HG03280 (cell line): ENCODE measurements around the gene GKN2.

Experiments
- ATAC-seq: cut with Tn5 transposase; IDR thresholded peaks from one replicate; pipeline ENCODE4 v1.9.1; 2021; ENCODE audit warnings: mild to moderate bottlenecking, moderate library complexity; ENCODE audit not compliant: unreplicated experiment

GKN2 gene

DNA sequence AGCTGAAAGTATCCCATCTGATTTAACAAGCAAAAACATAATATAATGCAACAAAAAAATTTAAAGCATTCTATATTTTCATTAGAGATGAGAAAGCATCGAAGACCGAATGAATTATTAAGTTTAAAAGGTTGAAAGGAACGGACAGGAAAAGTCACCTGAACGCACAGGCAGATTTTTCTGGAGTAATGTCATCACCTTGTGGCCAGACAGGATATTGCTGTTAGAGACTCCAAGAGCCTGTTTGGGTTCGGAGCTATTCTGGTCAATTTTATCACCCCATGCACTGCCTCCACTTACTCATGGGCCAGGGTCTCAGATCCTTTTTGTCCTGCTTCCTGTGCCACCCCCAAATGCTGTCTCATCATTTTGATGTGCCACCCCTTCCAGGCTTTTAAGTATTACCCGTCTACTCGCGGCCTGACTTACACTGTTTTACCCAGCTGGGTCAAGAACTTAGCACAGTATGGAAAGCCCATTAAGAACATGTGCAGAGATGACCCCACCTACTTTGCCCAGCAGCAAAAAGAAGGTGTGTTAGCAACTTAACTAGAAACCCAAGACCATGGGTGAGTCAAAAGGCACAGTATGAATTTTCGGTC is 27.3 kb downstream of the GKN2 start:
- no peak for ATAC-seq

GRCh38 chr2:68921646-68922045 is 31.0 kb downstream of the GKN2 start:
- ATAC-seq: no peak

- no peak for ATAC-seq
Observed at GRCh38 chr2:68920481-68921170, 32.1 kb downstream of the GKN2 start.

DNA sequence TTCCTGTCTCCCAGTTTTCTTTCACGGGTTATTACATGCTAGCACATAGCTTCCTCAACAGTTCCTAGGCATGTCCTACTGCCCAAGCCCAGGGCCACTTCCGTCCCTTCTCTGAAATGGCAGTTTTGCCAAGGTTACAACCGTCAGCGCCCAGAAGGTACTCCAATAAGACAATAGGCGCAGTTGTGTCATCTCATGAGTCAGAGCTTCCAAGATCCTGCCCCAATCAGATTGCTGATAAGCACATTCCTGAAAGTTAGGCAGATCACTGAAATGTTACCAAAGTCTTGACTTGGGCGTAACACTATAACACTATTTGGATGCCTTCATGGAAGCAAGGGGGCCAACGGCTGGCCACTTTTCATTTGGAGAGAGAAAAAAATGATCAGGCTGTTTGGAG is 34.2 kb downstream of the GKN2 start:
- ATAC-seq: no peak

- ATAC-seq: no peak
Observed at GRCh38 chr2:68917034-68917718, 35.5 kb downstream of the GKN2 start.

DNA sequence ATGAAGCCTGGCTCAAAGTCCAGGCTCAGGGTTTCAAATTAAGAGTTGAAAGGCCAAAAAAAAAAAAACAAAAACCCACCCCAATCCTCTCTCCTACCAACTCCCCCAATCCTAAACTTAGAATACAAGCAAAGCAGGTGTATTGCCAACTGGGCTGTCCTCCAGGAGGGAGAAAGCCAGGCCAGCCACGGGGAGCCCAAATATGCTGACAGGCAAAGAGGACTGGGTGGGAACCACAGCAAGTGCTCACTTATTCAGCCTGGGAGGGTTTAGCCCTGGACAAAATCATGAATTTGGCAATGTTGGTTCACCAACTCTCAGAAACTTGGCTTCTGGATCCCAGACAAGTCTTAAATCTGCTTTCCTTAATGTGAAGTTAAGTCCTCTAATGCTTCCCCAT is 36.5 kb downstream of the GKN2 start:
- no peak for ATAC-seq

DNA sequence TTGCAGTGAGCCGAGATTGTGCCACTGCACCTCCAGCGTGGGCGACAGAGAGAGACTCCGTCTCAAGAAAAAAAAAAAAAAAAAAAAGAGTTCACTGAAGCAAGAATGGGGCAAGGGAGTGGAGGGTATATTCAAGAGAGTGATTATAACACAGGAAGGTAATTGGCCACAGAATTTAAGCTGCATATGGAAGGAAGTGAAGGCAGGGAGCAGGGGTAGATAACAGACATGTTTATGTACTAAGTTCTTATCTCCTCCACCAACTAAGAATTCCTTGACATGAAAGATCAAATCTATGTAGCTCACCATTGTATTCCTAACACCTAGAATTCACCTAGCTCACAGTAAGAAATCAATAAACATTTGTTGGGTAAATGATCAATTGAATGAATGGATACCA is 37.3 kb downstream of the GKN2 start:
- no peak for ATAC-seq

DNA sequence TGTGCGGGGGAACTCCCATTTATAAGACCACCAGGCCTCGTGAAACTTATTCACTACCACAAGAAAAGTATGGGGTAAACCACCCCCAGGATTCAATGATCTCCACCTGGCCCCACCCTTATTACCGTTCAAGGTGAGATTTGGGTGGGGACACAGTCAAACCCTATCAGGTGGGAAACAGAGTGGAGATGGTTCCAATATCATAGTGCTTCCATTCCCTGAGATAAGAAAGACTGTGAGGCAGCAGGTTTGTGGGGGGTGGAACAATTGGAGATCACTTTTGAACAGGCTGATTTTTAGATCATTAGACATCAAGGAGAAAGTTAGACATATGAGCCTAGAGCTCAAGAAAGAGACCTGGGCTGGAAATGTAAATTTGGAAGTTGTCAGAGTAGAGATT is 39.3 kb downstream of the GKN2 start:
- ATAC-seq: no peak

- ATAC-seq: no peak
Observed at GRCh38 chr2:68912732-68913131, 40.0 kb downstream of the GKN2 start.

DNA sequence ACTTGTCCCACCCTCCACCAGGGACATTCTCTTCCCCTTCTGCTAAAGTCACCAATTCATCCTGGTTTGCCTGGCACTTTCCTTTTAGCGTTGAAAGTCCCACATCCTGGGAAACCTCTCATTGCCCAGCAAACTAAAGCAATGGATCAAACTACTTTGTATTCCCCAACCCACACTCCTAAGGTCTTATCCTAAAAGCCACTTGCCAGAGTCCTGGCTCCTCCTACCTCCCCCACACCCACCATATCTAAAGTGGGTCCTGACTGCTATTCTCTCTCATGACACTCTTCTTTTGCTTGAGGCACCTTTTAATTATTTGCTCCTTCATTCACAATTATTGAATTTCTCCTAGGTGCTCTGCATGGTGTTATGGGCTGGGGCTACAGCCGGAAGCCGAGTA is 40.6 kb downstream of the GKN2 start:
- ATAC-seq: no peak

GRCh38 chr2:68911709-68912108 is 41.0 kb downstream of the GKN2 start:
- no peak for ATAC-seq

GRCh38 chr2:68911246-68911645 is 41.4 kb downstream of the GKN2 start:
- ATAC-seq: no peak

GRCh38 chr2:68909793-68910674 is 42.7 kb downstream of the GKN2 start:
- ATAC-seq: peak; percentile 49

DNA sequence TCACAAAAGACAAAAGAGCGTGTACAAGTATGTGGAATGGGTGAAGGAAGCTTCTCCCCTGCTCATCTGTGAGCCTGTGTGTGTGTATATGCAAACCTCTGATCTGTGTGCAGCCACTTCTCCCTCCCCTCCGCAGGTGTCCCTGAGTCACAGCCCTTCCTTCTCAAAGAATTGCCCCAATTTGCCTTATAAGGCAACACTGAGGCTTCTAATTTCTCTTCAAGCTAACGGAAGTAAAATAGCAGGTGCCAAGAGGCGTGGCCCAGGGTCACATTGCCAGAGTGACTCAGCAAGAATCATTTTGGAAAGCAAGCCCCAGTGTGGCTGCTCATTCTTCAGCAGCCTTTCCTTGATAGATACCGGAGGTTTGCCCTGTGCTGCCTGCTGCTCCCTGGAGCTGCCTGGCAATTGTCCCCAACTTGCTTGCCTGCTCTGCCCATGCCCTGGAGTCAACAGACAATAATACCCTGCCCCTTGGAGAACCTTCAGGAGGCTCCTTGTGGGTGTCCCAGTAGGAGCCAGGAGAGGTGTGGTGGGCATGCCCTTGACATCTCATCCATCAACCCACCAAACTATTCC is 44.2 kb downstream of the GKN2 start:
- peak; percentile 96 for ATAC-seq

DNA sequence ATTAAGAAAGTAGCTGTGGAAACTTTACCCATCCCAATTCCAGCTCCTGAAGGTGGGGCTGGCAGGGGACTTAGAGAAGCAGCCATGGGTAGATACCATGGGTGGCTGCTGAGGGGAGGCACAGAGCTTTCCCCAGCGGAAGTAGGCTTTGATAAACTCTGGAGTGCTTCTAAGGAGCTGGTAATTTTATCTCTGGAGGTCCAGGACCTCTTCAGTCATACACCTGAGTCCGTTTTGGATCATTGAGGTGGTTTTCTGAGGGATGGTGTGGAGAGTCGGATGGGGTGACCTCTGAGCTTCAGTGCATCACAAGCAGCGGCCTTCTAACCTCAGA is 44.8 kb downstream of the GKN2 start:
- peak; percentile 15 for ATAC-seq

GRCh38 chr2:68907232-68907919 is 45.3 kb downstream of the GKN2 start:
- ATAC-seq: no peak

- no peak for ATAC-seq
Observed at GRCh38 chr2:68906716-68907115, 46.0 kb downstream of the GKN2 start.

GRCh38 chr2:68905116-68905515 is 47.6 kb downstream of the GKN2 start:
- no peak for ATAC-seq

- ATAC-seq: no peak
Observed at GRCh38 chr2:68901561-68901960, 51.1 kb downstream of the GKN2 start.

DNA sequence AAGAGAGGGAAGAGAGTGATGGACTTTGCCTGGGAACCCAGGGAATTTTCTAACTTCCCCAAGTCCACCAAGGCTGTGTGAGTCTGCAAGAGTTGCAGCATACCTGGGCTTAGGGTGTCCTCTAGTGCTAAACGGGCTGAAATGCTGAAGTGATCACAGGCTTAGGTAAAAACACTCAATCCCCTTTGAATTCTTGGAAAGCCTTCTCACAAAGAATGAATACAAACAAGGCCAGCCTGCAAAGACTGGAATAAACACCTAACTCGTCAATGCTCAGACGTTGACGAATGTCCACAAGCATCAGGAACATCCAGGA is 51.5 kb downstream of the GKN2 start:
- ATAC-seq: no peak
